Stimulated activated CD8-positive, alpha-beta memory T cell treated with anti-CD3 and anti-CD28 coated beads, Interleukin-12 subunit alpha, Interleukin-12 subunit beta, amount 100 ng/mL, for 4 hours (primary cell): Measurements from ENCODE around the gene GRIK3.
"Not testable (repeated sequence)": the region's sequence is repeated elsewhere in the genome, so short reads cannot be mapped to it uniquely, and the experiment has no call there.

Experiments used
- DNase-seq: peaks from one replicate; pipeline ENCODE4 v3.0.0-alpha.2; 2020; ENCODE audit warnings: low read depth

Gene GRIK3

DNA sequence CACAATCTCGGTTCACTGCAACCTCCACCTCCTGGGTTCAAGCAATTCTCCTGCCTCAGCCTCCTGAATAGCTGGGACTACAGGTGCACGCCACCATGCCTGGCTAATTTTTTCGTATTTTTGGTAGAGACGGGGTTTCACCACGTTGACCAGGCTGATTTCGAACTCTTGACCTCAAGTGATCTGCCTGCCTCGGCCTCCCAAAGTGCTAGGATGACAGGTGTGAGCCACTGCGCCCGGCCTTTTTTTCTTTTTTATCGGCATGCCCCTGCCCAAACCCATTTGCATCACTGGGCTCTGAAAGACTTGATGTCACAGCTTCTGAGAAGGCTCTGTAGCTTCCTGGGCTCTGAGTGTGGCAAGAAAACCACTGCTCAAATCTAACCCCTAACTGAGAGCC, 125.0 kb downstream of the GRIK3 start:
- DNase-seq = not testable (repeated sequence)

DNA sequence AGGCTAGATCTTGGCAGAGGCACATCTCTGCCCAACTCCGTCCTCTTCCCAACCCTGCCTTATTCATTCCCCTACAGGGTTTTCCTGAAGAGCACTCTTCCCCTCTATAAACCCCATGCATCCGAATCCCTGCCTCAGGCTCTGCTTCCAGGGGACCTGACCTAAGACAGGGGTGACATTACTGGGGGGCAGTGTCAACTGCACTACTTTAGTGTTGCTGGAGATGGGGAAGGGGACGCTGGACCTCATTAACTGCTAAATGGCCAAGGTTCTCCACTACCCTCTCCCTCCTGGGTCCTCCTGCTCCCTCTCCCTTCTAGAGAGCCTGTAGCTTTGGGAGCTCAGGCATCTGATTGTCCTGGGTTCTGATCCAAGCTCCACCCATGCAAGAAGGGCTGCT, 126.2 kb downstream of the GRIK3 start:
- DNase-seq = no peak

DNA sequence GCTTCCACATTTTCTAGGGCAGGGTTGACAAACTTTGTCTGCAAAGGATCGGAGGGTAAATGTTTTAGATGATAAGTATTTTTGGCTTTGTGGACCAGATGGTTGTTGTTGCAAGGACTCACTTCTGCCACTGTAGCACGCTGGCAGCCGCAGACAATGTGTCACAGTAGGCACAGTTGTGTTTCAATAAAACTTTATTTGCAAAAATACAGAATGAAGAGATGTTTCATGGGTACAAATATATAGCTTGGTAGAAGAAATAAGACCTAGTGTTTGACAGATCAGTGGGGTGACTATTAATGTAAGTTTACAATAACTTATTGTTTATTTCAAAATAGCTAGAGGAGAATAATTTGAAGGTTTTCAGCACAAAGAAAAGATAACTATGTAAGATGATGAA, 127.8 kb downstream of the GRIK3 start:
- no peak for DNase-seq

DNA sequence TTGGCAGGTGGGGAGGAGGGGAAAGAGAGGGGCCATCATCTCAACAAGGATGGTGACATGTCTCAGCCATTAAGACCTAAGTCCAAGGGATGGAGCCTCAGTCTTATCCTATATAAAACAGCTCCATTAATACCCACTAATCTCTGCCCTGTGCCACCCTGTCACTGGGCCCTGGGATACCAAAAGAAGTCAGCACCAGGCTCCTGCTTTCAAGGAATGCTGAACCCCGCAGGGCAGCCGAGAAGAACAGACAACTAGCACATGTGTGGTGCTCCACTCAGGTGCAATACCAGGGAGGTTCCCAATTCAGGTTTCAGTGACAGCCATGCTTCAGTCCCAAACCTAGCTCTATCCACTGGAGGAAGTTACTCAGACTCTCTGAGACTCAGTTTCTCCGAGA, 128.4 kb downstream of the GRIK3 start:
- no peak for DNase-seq

DNA sequence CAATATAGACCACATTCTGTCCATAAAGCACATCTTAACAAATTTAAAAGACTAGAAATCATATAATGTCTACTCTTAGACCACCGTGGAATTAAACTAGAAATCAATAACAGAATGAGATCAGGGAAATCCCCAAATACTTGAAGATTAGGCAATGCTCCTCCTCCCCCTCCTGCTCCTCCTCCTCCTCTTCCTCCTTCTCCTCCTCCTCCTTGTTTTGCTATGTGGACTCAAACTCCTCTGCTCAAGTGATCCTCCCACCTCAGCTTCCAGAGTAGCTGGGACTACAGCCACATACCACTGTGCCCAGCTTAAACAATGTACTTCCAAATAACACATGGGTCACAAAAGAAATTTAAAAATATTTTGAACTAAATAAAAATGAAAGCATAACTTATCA, 134.2 kb downstream of the GRIK3 start:
- DNase-seq = no peak

DNA sequence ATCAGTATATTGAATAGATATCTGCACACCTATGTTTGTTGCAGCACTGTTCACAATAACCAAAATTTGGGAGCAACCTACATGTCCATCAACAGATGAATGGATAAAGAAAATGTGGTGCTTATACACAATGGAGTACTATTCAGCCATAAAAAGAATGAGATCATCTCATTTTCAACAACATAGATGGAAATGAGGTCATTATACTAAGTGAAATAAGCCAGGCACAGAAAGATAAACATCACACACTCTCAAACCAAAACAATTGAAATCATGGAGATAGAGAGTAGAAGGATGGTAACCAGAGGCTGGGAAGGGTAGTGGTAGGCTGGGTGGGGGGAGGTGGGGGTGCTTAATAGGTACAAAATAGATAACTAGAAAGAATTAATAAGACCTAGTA, 136.5 kb downstream of the GRIK3 start:
- DNase-seq = not testable (repeated sequence)

DNA sequence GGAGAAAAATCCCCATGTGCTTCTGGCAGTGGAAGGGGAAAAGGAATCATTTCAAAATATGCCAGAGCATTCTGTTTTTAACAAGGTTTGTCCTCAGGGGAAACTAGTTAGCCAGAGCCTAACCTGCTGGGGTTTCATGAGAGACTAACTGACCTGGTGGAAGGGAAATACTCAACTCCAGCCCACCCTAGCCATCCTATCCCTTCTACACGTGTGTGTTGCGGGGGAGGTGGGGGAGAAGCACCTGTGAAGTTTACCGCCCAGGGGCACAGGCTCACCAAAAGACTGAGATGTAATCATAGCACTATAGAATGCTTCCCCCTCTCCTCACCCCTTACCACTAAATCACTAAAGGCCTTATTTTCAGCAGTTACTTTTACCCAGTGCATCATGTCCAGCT, 139.5 kb downstream of the GRIK3 start:
- no peak for DNase-seq

DNA sequence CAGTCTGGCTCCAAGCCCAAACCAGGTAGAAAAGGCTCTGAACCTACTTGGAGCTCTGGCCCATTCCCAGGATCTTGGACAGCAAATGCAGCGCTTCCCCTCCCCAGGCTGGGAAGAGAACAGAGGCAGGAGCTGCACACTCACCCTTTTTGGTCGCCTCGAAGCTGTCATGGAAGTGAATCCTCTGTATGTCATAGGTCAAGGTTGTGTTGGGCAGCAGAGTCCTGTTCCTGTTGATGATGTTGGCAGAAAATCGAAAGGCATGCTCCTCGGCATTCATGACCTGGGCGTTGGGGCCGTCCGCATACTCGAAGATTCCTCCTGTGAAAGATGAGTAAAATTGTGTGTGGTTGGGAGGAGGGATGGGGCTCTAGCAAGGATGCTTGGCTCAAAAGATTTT, 143.5 kb downstream of the GRIK3 start:
- DNase-seq = no peak

DNA sequence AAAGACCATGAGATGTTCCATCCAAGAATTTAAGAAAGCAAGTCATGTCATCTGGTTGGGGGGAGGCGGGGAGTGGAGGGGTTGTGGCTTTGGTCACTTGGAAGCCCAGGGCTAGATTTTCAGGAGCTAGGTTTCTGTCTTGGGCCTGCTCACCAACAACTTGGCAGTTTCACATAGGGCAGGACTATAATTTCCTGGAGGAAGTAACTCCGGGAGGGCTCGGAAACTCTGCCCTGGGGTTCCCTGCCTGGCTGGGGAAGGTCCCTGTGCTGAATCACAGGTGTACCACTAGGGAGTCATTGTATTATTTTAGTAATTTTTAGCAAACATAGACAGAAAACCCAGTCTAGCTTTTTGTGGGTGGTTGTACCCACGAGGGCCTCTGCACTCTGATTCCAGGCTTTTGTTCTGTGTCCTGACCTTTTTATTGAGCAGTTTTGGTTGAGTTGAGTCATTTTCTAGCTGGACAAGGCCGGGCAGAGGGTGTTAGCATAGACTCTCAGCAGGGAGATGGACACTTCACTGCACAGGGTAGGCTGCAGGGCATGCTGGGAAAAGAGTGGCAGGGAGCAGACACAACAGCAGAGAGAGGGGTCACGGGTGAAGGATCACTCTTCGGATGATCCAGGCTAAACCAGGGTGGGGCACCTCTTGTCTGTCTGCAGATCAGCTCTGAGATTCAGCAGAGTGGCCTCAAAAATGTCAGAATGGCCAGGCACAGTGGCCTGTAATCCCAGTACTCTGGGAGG, 144.7 kb downstream of the GRIK3 start:
- no peak for DNase-seq

DNA sequence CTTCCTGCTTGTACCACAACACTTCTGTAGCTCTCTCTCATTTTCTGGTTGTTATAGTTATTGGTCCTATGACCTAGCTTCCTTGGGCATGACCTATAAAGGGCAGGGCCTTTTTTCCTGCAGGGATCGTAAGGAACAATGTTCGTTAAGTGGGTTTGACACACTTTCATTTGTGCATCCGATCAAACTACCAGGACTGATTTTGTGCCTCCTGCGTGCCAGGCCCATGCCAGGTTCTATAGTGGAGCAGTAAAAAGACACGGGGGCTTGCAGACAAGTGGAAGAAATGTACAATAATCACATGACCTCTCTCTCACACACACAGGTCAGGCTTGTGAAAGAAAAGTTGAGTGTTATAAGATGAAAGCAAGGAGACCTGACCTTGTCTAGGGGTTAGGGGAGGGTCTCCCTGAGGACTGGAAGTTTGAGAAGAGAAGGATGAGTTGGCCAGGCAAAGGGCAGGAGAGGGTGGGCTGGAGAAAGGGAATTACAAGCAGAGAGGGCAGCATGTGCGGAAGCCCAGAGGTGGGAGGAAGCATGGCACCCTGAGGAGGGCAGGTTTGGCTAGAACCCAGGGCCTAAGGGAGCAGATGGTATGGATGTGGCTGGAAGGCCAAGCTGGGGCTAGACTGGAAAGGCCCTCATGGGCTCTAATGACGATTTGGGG, 145.4 kb downstream of the GRIK3 start:
- DNase-seq = no peak

DNA sequence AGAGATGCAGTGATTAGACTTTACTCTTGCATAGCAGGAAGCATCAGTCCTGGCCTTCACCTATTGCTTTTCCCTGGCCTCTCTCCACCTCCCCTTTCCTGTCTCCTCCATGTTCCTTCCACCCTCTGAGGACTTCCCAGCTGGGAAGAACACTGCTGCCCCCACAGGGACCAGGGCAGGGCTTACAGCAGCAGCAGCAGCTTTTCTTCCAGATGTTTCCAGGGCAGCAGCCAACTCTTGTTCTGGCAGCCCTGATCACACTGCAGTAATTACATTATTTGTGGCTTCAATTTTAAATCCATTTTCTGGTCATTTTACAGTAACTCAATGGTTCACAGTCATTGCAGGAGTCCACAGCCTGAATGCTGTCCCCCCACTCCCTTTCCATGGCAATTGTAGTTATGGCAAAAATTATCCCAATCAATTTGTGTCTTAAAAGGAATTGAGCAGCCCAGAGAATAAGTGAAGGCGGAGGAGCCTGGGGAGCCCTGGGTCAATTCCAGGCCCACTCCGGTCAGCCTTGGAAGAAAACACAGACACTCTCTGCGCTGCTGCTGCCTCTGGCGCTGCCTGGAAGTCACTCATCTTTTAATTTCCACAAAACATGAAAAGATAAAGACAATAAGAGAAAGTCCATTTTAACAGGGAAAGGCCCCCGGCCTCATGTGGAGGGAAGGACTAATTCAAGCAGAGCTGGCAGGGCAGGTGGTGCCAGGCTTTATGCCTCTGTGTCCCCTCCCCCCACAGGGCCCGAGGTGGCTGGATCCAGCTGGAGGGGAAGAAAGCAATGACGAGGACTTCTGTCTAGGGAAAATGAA, 148.6 kb downstream of the GRIK3 start:
- DNase-seq = no peak

DNA sequence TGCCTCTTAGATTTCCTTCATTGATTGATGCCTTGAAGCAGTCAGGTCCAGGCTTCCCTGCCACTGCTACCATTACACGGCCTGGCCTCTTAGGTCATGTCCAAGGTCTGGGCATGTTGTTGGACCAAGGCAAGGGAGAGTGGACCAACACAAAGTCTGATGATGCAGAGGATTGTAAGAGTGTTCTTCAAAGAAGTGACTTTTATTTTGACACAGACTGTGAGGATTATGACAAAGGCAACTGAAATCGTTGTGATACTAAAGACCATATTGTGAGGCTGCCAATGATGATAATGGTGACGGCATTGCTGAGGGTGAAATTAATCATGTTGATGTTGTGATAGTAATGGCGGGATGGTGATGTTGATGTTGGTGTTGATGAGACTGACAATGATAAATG, 149.5 kb downstream of the GRIK3 start:
- DNase-seq = no peak

DNA sequence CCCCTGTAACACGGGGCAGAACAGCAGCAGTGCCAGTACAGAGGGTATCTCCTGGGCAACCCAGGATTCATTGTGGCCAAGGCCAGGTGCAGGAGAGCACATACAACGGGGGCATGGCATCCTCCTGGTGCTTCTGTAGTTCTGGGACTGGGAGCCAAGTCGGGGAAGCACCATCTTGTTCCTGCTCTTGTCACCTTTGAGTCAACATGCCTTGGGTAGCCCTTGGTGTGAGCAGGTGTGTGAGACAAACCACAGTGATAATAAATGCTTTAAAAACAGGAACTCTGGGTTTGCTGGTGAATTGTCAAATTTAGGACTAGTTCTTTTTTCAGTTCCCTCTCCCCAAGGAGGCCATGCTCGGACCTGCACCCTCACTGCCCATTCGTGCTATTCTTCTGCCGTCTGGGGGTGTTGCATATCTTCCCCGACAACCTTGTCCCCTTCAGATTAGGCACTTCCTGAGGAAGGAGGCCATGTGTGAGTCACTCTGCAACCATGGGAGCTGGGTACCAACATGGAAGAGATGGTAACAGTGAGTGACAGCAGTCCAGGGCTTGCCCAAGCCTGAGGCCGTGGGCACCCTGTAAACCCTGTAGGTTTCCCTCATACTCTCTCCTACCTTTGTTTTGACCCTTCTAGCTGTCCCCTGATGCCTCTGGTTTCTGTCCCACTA, 150.2 kb downstream of the GRIK3 start:
- no peak for DNase-seq

DNA sequence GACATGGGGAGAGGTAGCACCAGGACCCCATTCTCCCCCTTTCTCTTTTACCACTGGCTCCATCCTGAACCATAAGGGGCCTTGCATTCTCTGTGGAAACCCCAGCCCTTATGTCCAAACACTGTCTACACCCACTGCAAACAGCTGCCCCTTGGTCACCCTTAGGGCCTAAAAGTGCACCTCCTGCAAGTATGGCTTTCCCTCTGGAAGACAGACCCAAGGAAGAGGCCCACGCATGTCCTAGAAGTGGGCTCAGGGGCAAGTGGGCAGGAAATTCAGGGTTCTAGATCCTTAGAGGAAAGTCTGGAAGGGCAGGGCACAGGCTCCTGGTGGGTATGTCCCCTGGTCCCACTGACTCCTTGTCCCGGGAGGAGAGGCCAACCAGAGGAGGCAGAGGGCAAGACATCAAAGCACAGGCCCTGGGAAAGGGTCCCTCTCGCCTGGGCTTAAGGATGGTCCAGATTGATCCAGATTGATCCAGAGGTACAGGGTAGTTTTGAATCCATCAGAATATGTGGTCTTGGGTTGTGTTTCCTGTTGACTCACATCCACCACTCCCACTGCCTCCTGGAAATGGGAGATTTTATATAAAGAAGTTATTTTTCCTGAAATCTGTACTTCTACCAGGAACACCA, 150.9 kb downstream of the GRIK3 start:
- DNase-seq = no peak

DNA sequence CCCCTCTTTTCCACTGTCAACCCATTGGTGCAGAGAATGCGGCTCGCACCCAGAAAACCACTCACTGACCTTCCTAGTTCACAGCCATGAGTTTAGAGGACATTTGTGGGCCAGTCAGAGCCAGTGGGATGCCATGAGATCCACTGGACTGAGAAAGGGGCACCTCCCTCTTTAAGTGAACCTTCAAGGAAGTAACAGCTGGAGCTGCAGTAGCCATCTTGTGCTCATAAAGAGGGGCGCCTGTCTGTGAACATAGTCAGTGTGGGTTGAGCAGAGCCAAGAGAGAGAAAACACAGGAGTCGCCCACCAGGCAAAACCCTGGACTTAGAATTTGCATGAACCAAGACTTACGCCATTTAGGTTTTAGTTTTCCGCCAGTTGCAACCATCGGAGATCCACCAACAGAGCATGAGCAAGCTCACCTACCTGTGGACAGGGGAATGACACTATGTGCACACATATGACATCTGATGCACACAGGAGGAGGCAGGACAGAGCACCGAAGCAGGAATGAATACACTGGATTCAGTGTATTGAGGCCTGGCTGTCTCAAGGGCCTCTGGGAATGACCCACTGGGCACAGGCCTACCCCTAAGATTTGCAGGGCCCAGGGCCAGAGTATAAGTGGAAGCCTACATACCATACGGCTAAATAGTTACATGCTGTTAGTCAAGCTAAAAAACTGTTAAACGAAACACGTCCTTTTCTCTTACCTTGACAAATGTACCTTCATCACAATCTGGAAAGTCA, 151.6 kb downstream of the GRIK3 start:
- no peak for DNase-seq

DNA sequence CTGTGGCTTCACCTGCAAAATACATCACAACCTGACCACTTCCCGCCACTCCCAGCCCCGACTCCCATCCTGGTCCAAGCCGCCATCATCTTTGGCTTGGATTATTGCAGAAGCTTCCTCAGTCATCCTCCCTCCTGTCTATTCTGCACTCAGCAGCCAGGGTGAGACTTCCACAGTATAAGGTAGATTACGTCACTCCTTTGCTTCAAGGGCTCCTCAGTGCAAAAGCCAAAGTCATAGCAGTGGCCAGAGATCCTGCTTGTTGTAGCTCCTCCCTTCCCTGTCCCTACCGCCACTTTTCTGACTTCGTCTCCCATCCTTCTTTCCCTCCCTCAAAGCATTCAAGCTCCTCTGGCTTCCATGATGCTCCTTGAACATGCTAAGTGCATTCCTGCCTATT, 152.8 kb downstream of the GRIK3 start:
- DNase-seq = no peak

DNA sequence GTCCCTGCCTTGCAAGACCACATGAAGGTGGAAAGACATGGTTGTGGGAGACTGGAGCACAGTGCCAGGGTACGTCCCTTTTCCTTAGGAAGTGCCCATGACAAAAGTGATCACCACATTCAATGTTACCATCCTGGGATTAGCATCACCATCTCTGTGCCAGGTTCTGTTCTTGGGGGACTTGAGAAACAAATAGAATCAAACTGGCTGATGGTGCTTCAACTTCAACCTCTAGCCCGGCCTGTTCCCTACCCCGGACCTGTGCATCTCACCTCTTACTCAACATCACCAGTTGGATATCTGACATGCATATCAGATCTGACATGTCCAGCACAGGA, 153.3 kb downstream of the GRIK3 start:
- DNase-seq = no peak

DNA sequence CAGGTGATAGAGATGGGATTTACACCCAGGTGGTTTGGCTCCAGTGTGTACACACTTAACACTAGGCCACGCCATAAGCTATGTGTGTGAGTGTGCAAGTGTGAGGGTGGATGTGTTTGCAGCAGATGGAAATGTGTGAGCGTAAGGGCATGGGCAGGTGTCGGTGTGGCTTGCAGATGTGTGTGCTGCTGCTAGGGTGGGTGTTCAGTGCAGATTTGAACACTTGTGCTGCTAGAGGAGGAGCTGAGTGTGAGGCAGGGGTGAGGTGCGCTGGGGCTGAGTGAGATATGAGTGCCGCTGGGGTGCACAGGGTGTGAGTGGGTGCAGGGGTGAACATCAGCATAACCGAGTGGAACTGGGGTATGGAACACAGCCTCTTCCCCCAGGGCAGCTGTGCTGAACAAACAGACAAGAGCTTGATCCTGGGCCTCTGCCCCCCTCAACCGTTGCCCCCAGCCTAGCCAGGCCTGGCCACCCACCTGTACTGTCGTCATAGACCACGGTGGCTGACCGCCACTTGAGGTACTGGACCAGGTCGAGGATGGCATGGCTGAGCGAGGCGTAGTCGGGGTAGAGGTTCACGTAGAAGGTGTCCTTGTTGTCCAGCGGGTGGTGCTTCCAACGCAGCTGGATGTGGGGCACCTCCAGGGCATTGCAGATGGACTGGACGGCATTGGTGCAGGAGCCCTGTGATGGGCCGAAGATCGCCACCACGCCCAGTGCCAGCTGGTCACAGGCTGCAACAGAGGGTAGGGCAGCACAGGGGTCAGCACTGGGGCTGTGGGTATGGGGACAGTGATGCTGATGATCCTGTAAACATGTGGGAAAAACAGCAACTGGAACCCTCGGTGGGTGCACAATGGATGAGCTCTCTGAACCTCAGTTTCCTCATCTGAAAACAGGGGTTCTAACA, 153.9 kb downstream of the GRIK3 start:
- no peak for DNase-seq

DNA sequence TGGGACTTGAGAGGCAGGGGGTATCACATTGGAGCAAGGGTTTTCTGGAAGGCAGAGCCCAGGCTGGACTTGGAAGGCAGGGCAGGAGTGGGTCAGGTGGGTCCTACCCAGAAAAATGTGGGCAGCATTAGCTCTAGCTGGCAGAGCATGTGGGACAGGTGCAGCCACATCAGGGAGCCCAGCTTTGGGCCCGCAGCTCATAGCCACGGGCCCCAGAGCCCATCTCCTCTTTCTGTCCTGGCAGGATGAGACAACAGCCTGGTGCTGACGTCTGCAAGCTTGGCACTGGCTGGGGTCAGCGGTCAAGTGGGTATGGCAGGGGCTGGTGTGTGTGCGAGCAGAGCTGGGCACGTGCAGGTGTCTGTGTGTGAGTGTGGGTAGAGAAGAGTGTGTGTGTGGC, 154.7 kb downstream of the GRIK3 start:
- no peak for DNase-seq

DNA sequence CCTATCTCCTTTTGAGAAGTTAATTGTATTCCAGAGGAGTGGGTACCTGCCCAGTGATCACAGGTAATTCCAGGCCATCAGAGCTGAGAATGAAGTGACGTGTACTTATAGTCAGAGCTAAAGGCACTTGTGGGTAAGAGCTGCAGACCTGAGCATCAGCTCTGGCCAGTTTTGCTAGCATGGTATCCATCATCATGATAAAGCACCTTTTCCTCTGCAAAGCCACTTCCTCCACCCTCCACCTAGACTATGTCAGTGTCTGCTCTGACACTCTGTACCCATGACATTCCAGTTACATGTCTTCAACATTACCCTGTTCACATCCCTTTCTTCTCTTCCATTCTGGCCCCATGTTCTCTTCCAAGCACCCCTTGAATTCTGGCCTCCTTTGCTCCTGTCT, 157.3 kb downstream of the GRIK3 start:
- no peak for DNase-seq
